ENCODE results near the gene SFSWAP. TPM values are rescaled to one million over a fixed set of nuclear protein-coding genes. Genes with fewer than 3 reads are reported as not detected.

The SFSWAP gene
- total RNA-seq, 1 experiment from 2014 or later: 50.4 TPM

- CTCF ChIA-PET: no interaction called here
These were observed 18.5 kb upstream of the SFSWAP start for GRCh38 chr12:131692431-131692830.

More at GRCh38 chr12:131692431-131692830, 18.5 kb upstream of the SFSWAP start:
- Histone ChIP-seq H3K4me1 (ENCODE audit: control insufficient read depth in 1 of 2, insufficient read depth in 2 of 2, low read length in 2 of 2) (no peaks in the 10 kb centered on the region), H3K9me2 (ENCODE audit: insufficient read depth) (no peaks in the 10 kb centered on the region), H2AFZ (ENCODE audit: low read depth, low read length, poor library complexity, severe bottlenecking) (no peak overlapping the region), H3K9ac (ENCODE audit: low read length) (no peak overlapping the region), H3K27me3 (ENCODE audit: insufficient read depth, low read length) (peaks cover 11% of the 10 kb centered on the region; the same call in 1 of the 2 replicates), H3K4me2 (ENCODE audit: low read length) (no peak overlapping the region), H3K36me3 (ENCODE audit: control insufficient read depth in 1 of 2, insufficient read depth in 2 of 2, low read length in 2 of 2) (no peaks in the 10 kb centered on the region), H3K9me3 (ENCODE audit: control insufficient read depth in 1 of 2, insufficient read depth in 1 of 2, low read depth in 1 of 2, low read length in 2 of 2) (no peaks in the 10 kb centered on the region), H3K79me2 (ENCODE audit: insufficient read depth, low read length) (no peaks in the 10 kb centered on the region), H4K20me1 (ENCODE audit: insufficient read depth) (no peaks in the 10 kb centered on the region), H3K4me3 (replicated peaks in 1 of 2; ENCODE audit: low read depth in 1 of 2, low read length in 2 of 2) (no peak overlapping the region), H3K27ac (ENCODE audit: low read depth, low read length) (no peak overlapping the region)
- ChIA-PET POLR2A (no interaction called here), RAD21 (ENCODE audit: low non-redundant PET in 1 of 2, low total read pairs in 2 of 2, uncharacterized antibody in 2 of 2, unreplicated experiment in 2 of 2) (no interaction called here)
- intact Hi-C loops (cut with micrococcal nuclease): no loop called here
- no peak for ATAC-seq
- TF ChIP-seq TCF7L2 (IDR thresholded peaks at IDR 0.05; ENCODE audit: borderline replicate concordance, extremely low read depth, insufficient read depth, insufficient read length) (no peak), ATF3 (IDR thresholded peaks at IDR 0.05) (no peak), CEBPB (IDR thresholded peaks at IDR 0.05; ENCODE audit: low read depth) (no peak), ZFX (IDR thresholded peaks at IDR 0.05) (no peak), POLR2A (IDR thresholded peaks at IDR 0.05; ENCODE audit: borderline replicate concordance, extremely low read depth, insufficient read depth, insufficient read length) (no peak), CBX3 (IDR thresholded peaks at IDR 0.05; ENCODE audit: low read depth) (no peak), REST (IDR thresholded peaks at IDR 0.05; ENCODE audit: low read depth) (no peak), EZH2 (IDR thresholded peaks at IDR 0.05) (no peak), YY1 (IDR thresholded peaks at IDR 0.05; ENCODE audit: extremely low read depth, insufficient replicate concordance, low read depth, low read length) (no peak), ZNF274 (IDR thresholded peaks at IDR 0.05; ENCODE audit: low read depth, low read length) (no peak), SIN3A (IDR thresholded peaks at IDR 0.05; ENCODE audit: low read depth) (no peak), JUND (IDR thresholded peaks at IDR 0.05) (no peak), EZH2phosphoT487 (IDR thresholded peaks at IDR 0.05; ENCODE audit: borderline replicate concordance) (no peak), CTCF (IDR thresholded peaks at IDR 0.05 in 2 of 3, conservative IDR thresholded peaks at IDR 0.05 in 1 of 3; ENCODE audit: borderline replicate concordance in 1 of 3, insufficient read depth in 1 of 3, low read depth in 2 of 3, low read length in 2 of 3) (no peak), RAD21 (IDR thresholded peaks at IDR 0.05; ENCODE audit: low read depth) (no peak), SRF (IDR thresholded peaks at IDR 0.05; ENCODE audit: low read depth) (no peak), POLR2AphosphoS5 (IDR thresholded peaks at IDR 0.05; ENCODE audit: low read depth, low read length) (no peak), ZBTB33 (IDR thresholded peaks at IDR 0.05; ENCODE audit: extremely low read depth, insufficient replicate concordance, low read length) (no peak)
- no peak for DNase-seq (ENCODE audit: low read depth, low spot score)
- BruUV-seq (replicated peaks): no TSS peak
